ENCODE data around the gene TTC24.

TTC24 gene

DNA sequence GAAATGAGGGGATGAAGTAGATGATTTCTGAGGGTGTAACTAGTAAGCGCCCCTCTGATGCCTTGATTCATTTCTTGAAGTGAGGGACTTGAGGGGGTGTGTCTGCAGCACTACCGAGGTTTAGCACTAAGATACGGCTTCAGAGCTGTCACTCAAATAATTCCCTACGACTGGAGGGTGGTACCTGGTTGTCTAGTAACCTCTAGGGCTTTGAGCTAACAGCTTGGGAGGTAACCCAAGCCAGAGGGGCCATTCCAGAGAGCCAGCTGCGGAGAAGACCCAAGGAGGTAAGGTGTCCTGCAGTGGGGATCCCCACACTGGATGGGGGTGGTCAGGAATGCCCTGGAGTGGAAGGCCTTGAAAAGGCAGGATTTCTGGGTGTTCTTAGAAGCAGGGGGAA lies at the start of gene TTC24:
TSS of gene TTC24 (plus strand) at position 252 of the 400 bp plus-strand sequence. CDS start 1,642 bp downstream, outside the sequence.
- TF ChIP-seq, protein P1, sequence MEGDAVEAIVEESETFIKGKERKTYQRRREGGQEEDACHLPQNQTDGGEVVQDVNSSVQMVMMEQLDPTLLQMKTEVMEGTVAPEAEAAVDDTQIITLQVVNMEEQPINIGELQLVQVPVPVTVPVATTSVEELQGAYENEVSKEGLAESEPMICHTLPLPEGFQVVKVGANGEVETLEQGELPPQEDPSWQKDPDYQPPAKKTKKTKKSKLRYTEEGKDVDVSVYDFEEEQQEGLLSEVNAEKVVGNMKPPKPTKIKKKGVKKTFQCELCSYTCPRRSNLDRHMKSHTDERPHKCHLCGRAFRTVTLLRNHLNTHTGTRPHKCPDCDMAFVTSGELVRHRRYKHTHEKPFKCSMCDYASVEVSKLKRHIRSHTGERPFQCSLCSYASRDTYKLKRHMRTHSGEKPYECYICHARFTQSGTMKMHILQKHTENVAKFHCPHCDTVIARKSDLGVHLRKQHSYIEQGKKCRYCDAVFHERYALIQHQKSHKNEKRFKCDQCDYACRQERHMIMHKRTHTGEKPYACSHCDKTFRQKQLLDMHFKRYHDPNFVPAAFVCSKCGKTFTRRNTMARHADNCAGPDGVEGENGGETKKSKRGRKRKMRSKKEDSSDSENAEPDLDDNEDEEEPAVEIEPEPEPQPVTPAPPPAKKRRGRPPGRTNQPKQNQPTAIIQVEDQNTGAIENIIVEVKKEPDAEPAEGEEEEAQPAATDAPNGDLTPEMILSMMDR (IDR thresholded peaks at IDR 0.05; ENCODE audit: low read depth, low read length), result no peak
- no peak within 1 kb of the TSS for H3K4me3 ChIP-seq (ENCODE audit: low read depth, low read length)

DNA sequence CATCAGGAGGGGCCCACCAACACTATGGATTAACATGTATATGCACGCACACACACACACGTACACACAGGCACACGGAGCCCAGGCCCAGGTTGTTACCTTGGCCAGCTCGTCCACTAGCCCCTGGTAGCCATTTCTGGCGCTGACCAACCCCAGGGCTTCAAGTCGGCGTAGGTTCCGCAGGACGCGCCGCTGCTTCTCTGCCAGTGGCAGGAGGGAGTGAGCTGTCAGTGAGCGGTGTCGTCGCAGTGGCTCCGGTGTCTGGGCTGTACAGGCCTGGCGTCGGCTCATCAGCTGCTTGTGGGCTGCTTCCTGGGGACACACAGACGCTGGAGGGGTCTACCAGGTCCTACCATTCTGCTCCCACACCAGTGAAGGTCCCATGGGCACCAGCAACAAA lies 49.5 kb upstream of the TTC24 start:
- TF ChIP-seq, protein P1 (IDR thresholded peaks at IDR 0.05; ENCODE audit: low read depth, low read length), result no peak
- H3K4me3 ChIP-seq (ENCODE audit: low read depth, low read length), result no peak overlapping the region

DNA sequence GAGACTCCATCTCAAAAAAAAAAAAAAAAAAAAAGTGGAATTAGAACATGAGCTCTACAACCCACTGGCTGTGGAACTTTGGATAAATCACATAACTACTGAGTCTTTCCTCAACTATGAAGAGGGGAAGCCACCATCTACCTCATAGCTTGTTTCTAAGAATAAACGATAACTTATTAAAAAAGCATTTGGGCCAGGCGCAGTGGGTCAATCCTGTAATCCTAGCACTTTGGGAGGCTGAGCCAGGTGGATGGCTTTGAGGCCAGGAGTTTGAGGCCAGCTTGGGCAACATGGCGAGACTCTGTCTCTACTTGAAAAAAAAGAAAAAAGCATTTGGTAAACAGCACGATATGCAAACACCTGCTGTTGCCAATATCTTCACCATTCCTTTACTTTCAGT lies 47.1 kb upstream of the TTC24 start:
- no peak overlapping the region for H3K4me3 ChIP-seq (ENCODE audit: low read depth, low read length)
- TF ChIP-seq, protein P1 (IDR thresholded peaks at IDR 0.05; ENCODE audit: low read depth, low read length), result no peak

DNA sequence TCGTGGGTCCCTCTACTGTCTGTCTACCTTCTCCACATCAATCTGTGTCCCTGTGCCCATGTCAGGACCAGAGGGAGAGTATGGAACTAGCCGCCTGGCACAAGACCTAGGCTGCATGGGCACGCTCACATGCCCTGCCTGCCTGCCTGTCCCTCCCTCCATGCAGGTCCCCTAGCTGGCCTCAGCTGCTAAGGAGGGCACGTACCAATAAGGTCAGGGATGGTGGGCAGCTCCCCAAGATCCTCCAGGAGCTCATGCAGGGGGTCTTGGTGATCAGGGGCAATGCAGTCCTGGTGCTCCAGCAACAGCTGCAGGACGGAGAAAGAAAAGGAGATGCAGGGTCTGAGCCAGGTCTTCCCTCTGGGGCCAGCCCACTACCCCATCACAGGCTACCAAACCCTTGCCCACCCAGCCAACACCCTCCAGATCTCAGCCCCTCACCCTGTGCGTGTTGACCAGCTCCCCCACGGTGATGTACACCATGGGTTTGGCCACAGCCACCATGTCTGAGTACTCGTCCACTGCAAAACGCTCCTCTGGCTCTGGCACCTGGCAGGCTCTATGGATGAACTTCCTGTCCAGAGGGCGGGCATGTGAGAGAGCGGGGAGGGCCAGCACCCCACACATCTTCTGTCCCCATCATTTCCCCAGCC lies 45.8 kb upstream of the TTC24 start:
- TF ChIP-seq, protein P1 (IDR thresholded peaks at IDR 0.05; ENCODE audit: low read depth, low read length), result no peak
- no peak overlapping the region for H3K4me3 ChIP-seq (ENCODE audit: low read depth, low read length)

DNA sequence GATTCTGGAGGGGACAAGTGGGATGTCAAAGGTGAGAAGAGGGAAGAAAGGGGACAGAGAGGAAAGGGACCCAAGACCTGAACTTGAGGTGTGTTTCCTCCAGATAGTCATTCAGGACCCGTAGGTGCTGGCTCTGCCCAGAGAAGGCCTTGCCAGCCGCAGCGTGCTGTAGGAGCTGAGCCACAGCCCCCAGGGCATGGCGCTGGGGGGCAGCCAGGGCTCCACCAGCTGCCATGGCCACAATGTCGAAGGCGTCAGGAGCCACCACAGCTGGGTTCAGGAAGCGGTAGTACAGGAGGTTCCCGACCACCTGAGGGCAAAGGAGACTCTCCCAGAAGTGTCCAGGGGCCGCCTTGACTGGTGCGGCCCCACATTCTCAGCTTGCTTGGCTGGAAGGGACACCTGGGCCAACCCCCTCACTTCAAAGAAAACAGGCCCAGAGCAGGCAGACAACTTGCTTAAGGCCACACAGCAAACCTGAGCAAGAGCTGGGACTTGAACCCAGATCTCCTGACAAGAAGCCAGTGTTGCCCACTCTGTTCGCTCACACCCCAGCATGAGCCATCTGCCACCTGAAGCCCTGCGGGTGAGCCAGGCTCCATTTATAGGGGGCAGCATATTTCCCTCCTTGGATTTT lies 45.0 kb upstream of the TTC24 start:
- TF ChIP-seq, protein P1 (IDR thresholded peaks at IDR 0.05; ENCODE audit: low read depth, low read length), result no peak
- no peak overlapping the region for H3K4me3 ChIP-seq (ENCODE audit: low read depth, low read length)

DNA sequence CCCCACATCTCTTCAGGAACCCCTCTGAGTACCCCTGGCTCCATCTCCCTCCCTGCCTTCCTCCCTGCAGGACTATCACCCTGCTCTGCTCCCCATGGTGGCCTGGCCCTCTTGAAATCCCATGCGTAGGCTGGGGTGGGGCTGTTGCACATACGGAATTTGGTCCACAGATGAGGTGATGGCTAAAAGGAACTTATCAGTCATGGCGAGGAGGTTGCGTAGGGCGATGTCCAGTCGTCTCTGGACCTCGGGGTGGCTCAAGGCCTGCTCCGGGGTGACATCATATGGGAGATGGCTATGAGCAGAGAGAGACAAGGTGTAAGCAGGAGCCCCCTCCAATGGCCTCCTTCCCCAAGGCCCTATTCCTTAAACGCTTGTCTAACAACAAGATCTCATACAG lies 42.5 kb upstream of the TTC24 start:
- H3K4me3 ChIP-seq (ENCODE audit: low read depth, low read length), result no peak overlapping the region
- TF ChIP-seq, protein P1 (IDR thresholded peaks at IDR 0.05; ENCODE audit: low read depth, low read length), result no peak

DNA sequence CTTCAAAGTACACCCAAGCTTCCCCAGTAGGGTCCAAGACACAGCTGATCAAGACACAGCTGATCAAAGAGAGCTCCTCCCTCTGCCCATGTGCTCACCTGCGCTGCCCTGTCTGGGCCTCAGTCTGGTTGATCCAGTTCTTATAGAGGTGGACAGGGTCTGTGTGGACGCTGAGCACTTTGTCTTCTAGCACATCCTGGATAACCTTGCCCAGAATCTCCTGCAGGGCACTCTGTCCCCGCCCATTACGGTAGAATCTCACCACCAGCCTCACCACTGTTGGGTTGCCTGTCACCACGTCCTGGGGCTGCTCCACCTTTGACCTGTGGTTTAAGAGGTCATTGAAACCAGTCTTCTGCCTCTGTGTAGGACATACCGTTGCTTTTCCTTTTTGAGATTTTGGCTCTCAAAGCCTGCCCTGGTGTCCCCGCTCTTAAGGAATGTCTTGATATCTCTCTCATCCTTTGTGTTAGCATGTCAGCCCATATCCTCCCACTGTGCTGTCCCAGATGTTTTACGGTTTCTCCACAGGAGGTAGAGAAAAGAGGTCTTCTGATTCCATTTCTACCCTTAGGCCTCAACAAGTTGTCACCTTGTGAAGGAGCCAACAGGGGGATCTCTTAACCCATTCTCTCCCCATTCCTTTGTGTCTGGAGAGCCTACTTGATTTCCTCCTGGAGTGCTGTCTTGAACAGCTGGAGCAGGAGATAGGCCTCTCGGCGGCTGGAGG lies 40.6 kb upstream of the TTC24 start:
- TF ChIP-seq, protein P1 (IDR thresholded peaks at IDR 0.05; ENCODE audit: low read depth, low read length), result no peak

More for the DNA sequence above, 40.6 kb upstream of the TTC24 start:
- H3K4me3 ChIP-seq (ENCODE audit: low read depth, low read length), result no peak overlapping the region

Data from WI38 (cell line).